Measurements from ENCODE around the gene FAM50A. TPM values are rescaled to one million over a fixed set of nuclear protein-coding genes. Genes with fewer than 3 reads are reported as not detected.

The FAM50A gene
- total RNA-seq, 1 experiment from 2014 or later = 57.4 TPM

- Histone ChIP-seq H3K27me3 (ENCODE audit: insufficient read depth, low read length) (no peaks in the 10 kb centered on the region), H2BK20ac (ENCODE audit: low read depth, low read length, poor library complexity, severe bottlenecking) (no peak within 1 kb of the TSS), H2BK12ac (ENCODE audit: insufficient read length, low read depth, low read length) (no peak within 1 kb of the TSS), H3K4me1 (ENCODE audit: insufficient read depth, low read length) (no peaks in the 10 kb centered on the region), H3K27ac (ENCODE audit: insufficient read length, low read depth, low read length) (no peak within 1 kb of the TSS), H3K9me3 (ENCODE audit: control insufficient read depth, low read depth, low read length) (peaks cover 37% of the 10 kb centered on the region), H3K56ac (ENCODE audit: insufficient read length, low read depth, low read length) (no peak within 1 kb of the TSS), H3T11ph (ENCODE audit: low read length) (no peak within 1 kb of the TSS), H3K4ac (ENCODE audit: low read depth, low read length) (no peak within 1 kb of the TSS), H4K91ac (ENCODE audit: insufficient read length, low read depth, low read length) (no peak within 1 kb of the TSS), H4K20me1 (ENCODE audit: control insufficient read depth, insufficient read depth, insufficient read length) (no peaks in the 10 kb centered on the region), H2AK5ac (ENCODE audit: insufficient read length, low read length) (no peak within 1 kb of the TSS), H2BK5ac (ENCODE audit: insufficient read length, low read length) (no peak within 1 kb of the TSS), H3K4me2 (ENCODE audit: insufficient read depth, insufficient read length, low read length) (peak within 1 kb of the TSS; percentile 41), H2AFZ (ENCODE audit: low read length) (no peak within 1 kb of the TSS), H3K14ac (ENCODE audit: insufficient read depth, low read length) (peak within 1 kb of the TSS; percentile 70; the same call in 1 of the 2 replicates), H4K5ac (ENCODE audit: insufficient read length, low read depth, low read length) (no peak within 1 kb of the TSS), H3K18ac (ENCODE audit: insufficient read length, low read depth, low read length) (no peak within 1 kb of the TSS), H3K23ac (ENCODE audit: insufficient read length, low read depth, low read length) (no peak within 1 kb of the TSS), H3K79me2 (ENCODE audit: insufficient read depth, low read length) (peaks cover 2% of the 10 kb centered on the region; the same call in 1 of the 2 replicates), H3K79me1 (ENCODE audit: insufficient read depth, low read depth, low read length, poor library complexity, severe bottlenecking) (no peaks in the 10 kb centered on the region), H2BK120ac (ENCODE audit: low read depth, low read length, poor library complexity, severe bottlenecking) (no peak within 1 kb of the TSS), H2BK15ac (ENCODE audit: low read depth, low read length) (no peak within 1 kb of the TSS), H3K23me2 (ENCODE audit: insufficient read length, low read depth, low read length, poor library complexity, severe bottlenecking) (peaks cover 7% of the 10 kb centered on the region), H4K8ac (replicated peaks; ENCODE audit: insufficient read length, low read depth, low read length) (no peak within 1 kb of the TSS), H3K9ac (ENCODE audit: extremely low read depth, insufficient read length, low read length) (peak within 1 kb of the TSS; percentile 4)
- WGBS (ENCODE audit: extremely low coverage, insufficient read length, low lambda C conversion rate) = no CpG with 5 or more reads among the region's 93 CpGs
- H3K4me1 Mint-ChIP-seq = peaks cover 8 to 10% of the 10 kb centered on the region in 2 experiments
- H3K4me3 Mint-ChIP-seq = peak within 1 kb of the TSS; percentile 82 to 90
- H3K27ac Mint-ChIP-seq = peak within 1 kb of the TSS in 2 of 3 experiments; percentile 53 to 77; a peak in 4 of 7 replicates
- peaks cover 25 to 68% (median 64%) of the 10 kb centered on the region in 3 experiments for H3K36me3 Mint-ChIP-seq (ENCODE audit: insufficient read depth in 1 of 3, low read depth in 3 of 3)
- H3K9me3 Mint-ChIP-seq = peaks cover 68 to 87% of the 10 kb centered on the region in 2 experiments
- no peak for DNase-seq
- TF ChIP-seq CTCF (conservative IDR thresholded peaks at IDR 0.05) = no peak
- H3K27me3 Mint-ChIP-seq (ENCODE audit: low read depth) = no peaks in the 10 kb centered on the region
Observed at GRCh38 chrX:154436983-154437752, 6.8 kb upstream of the FAM50A start, which contains the start of gene GDI1. Gene GDI1, plus strand, starts transcription at chrX:154437154. Its CDS starts 101 bp downstream, at chrX:154437255.
